Smooth muscle cell (in vitro differentiated cells): ENCODE measurements around the gene PACS1. TPM values are rescaled to one million over a fixed set of nuclear protein-coding genes. Genes with fewer than 3 reads are reported as not detected.

Experiments used
- DNase-seq: peaks from one replicate; lab custom pipeline; 2025; ENCODE audit not compliant: unreplicated experiment; lab: John Stamatoyannopoulos, UW
- H2AFZ ChIP-seq: fragments of 200-600 bp; sonication (generic); 2 replicates; pipeline ENCODE4 v1.6.0; 2016; ENCODE audit warnings: antibody characterized with exemption, low read depth, mild to moderate bottlenecking
- H3F3A ChIP-seq: fragments of 200-600 bp; sonication (generic); 2 replicates; pipeline ENCODE4 v1.6.0; 2017; ENCODE audit warnings: antibody characterized with exemption, low read depth
- H3K27ac ChIP-seq: fragments of 200-600 bp; sonication (generic); 2 replicates; pipeline ENCODE4 v1.5.1; 2016; ENCODE audit warnings: low read depth, mild to moderate bottlenecking
- H3K27me3 ChIP-seq: fragments of 200-600 bp; sonication (generic); 2 replicates; pipeline ENCODE4 v1.6.1; 2016; ENCODE audit warnings: low read depth, mild to moderate bottlenecking
- H3K36me3 ChIP-seq: fragments of 200-600 bp; sonication (generic); 2 replicates; pipeline ENCODE4 v1.5.1; 2016; ENCODE audit warnings: low read depth
- H3K4me1 ChIP-seq: fragments of 200-600 bp; sonication (generic); 2 replicates; pipeline ENCODE4 v1.5.1; 2016; ENCODE audit warnings: low read depth
- H3K4me2 ChIP-seq: fragments of 200-600 bp; sonication (generic); 2 replicates; pipeline ENCODE4 v1.6.0; 2016; ENCODE audit warnings: mild to moderate bottlenecking
- H3K4me3 ChIP-seq: fragments of 200-600 bp; sonication (generic); 2 replicates; pipeline ENCODE4 v1.5.1; 2016; ENCODE audit warnings: mild to moderate bottlenecking
- H3K79me2 ChIP-seq: fragments of 200-600 bp; sonication (generic); 2 replicates; pipeline ENCODE4 v1.6.0; 2016; ENCODE audit warnings: low read depth, mild to moderate bottlenecking
- H3K9ac ChIP-seq: fragments of 200-600 bp; sonication (generic); 2 replicates; pipeline ENCODE4 v1.6.0; 2016; ENCODE audit warnings: low read depth
- H3K9me3 ChIP-seq: fragments of 200-600 bp; sonication (generic); replicated peaks from 2 replicates; pipeline ENCODE4 v1.5.1; 2016; ENCODE audit warnings: low read depth
- H4K20me1 ChIP-seq: fragments of 200-600 bp; sonication (generic); 2 replicates; pipeline ENCODE4 v1.6.0; 2016; ENCODE audit warnings: low read depth
- WGBS: methylation state at CpG from one replicate; pipeline ENCODE4 v1.1.7; 2016; ENCODE audit warnings: low lambda C conversion rate; 5-methylcytosine and 5-hydroxymethylcytosine counted together
- polyA plus RNA-seq: library from polyadenylated mRNA; unstranded; fragments of >200 nt; fragmentation: Nextera tagmentation; extraction: Ambion mirVana; gene quantifications from 2 replicates; pipeline ENCODE4 v1.2.1, GENCODE V29; 2016
- total RNA-seq: library from RNA; depleted of rRNA; stranded (reverse); fragments of >200 nt; gene quantifications from 2 replicates; pipeline ENCODE4 v1.2.3, GENCODE V29; 2014
- TF ChIP-seq, protein P1 (sequence below): fragments of 200-600 bp; sonication (generic); IDR thresholded peaks from 2 replicates; pipeline ENCODE4 v1.5.1; 2017; ENCODE audit warnings: borderline replicate concordance, mild to moderate bottlenecking, antibody characterized with exemption; ENCODE audit not compliant: insufficient read depth, poor library complexity, severe bottlenecking

PACS1 gene
- total and polyA plus RNA-seq, 2 experiments from 2014 or later: 87.6 to 140 TPM

- H3K27ac ChIP-seq: no peak overlapping the region
- H3K27me3 ChIP-seq: no peaks in the 10 kb centered on the region
- H3K4me2 ChIP-seq: no peak overlapping the region
- peaks cover 8% of the 10 kb centered on the region for H3K4me1 ChIP-seq
- peaks cover 60% of the 10 kb centered on the region for H3K79me2 ChIP-seq
- no peak overlapping the region for H3K4me3 ChIP-seq
- 71% methylated on average over 5 of the region's 5 CpGs for WGBS
- H2AFZ ChIP-seq: no peak overlapping the region
- H3K36me3 ChIP-seq: no peaks in the 10 kb centered on the region
- H4K20me1 ChIP-seq: peaks cover 90% of the 10 kb centered on the region
- H3F3A ChIP-seq: peaks cover 22% of the 10 kb centered on the region
- H3K9ac ChIP-seq: no peak overlapping the region
- TF ChIP-seq, protein P1, sequence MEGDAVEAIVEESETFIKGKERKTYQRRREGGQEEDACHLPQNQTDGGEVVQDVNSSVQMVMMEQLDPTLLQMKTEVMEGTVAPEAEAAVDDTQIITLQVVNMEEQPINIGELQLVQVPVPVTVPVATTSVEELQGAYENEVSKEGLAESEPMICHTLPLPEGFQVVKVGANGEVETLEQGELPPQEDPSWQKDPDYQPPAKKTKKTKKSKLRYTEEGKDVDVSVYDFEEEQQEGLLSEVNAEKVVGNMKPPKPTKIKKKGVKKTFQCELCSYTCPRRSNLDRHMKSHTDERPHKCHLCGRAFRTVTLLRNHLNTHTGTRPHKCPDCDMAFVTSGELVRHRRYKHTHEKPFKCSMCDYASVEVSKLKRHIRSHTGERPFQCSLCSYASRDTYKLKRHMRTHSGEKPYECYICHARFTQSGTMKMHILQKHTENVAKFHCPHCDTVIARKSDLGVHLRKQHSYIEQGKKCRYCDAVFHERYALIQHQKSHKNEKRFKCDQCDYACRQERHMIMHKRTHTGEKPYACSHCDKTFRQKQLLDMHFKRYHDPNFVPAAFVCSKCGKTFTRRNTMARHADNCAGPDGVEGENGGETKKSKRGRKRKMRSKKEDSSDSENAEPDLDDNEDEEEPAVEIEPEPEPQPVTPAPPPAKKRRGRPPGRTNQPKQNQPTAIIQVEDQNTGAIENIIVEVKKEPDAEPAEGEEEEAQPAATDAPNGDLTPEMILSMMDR: no peak
- no peaks in the 10 kb centered on the region for H3K9me3 ChIP-seq
- no peak for DNase-seq
Observed at GRCh38 chr11:66158156-66158555, 88.1 kb downstream of the PACS1 start.

DNA sequence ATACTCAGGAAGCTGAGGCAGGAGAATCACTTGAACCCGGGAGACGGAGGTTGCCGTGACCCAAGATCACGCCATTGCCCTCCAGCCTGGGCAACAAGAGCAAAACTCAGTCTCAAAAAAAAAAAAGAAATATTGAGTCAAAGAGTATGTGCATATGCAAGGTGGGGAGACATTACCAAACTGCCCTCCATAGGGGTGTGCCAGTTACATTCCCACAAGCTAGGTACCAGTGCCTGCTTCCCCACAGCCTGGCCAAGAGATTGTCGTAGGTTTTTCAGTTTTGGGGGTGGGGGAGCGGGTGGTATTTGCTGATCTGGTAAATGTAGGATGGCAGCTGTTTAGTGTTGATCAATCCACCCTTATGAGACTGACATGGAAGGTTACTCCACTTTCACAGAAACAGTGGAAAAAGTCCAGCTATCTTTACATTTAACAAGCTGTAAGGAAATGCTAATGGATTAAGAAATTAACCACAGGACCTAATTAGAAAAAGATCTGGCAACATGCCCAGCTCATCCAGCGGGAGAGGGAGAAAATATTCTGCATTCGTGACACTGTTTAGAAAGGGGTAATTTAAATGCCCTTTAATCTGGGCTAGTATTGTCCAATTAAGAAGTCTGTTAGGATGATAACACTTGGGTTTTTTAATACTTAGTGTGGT, 89.4 kb downstream of the PACS1 start:
- peaks cover 52% of the 10 kb centered on the region for H3K79me2 ChIP-seq
- no peak for DNase-seq
- H2AFZ ChIP-seq: no peak overlapping the region
- no peak overlapping the region for H3K9ac ChIP-seq
- H3K4me1 ChIP-seq: peaks cover 8% of the 10 kb centered on the region
- peaks cover 90% of the 10 kb centered on the region for H4K20me1 ChIP-seq
- H3K9me3 ChIP-seq: no peaks in the 10 kb centered on the region
- peaks cover 22% of the 10 kb centered on the region for H3F3A ChIP-seq
- H3K27me3 ChIP-seq: no peaks in the 10 kb centered on the region
- no peak overlapping the region for H3K4me3 ChIP-seq
- 61% methylated on average over 8 of the region's 8 CpGs for WGBS
- peak overlapping the region; percentile 71 for H3K4me2 ChIP-seq
- H3K36me3 ChIP-seq: no peaks in the 10 kb centered on the region
- H3K27ac ChIP-seq: no peak overlapping the region
- TF ChIP-seq, protein P1: no peak

- no peak overlapping the region for H3K4me3 ChIP-seq
- no peaks in the 10 kb centered on the region for H3K36me3 ChIP-seq
- H3K9me3 ChIP-seq: no peaks in the 10 kb centered on the region
- peaks cover 97% of the 10 kb centered on the region for H4K20me1 ChIP-seq
- DNase-seq: no peak
- H2AFZ ChIP-seq: no peak overlapping the region
- H3K9ac ChIP-seq: no peak overlapping the region
- no peak overlapping the region for H3K4me2 ChIP-seq
- 96% methylated on average over 5 of the region's 5 CpGs for WGBS
- peaks cover 20% of the 10 kb centered on the region for H3F3A ChIP-seq
- H3K4me1 ChIP-seq: peaks cover 8% of the 10 kb centered on the region
- TF ChIP-seq, protein P1: no peak
- H3K27ac ChIP-seq: no peak overlapping the region
- H3K79me2 ChIP-seq: peaks cover 58% of the 10 kb centered on the region
- H3K27me3 ChIP-seq: no peaks in the 10 kb centered on the region
Observed at GRCh38 chr11:66160709-66161108, 90.6 kb downstream of the PACS1 start.

DNA sequence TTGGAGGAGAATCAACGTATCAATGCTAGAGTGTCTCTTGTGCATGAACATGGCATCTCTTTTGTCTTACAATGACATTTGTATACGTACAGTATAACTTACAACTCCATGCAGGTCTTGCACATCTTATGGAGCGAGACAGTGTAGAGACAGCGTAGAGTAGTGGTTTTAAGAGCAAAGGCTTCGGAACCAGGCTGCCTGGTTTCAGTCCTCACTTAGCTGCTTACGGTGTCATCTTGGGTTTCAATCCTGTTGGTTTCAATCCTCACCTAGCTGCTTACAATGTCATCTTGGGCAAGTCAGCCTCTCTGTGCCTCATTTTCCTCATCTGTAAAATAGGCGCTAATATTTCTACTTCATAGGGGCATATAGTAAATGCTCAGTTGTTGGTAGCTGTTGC, 98.2 kb downstream of the PACS1 start:
- WGBS: 98% methylated on average over 7 of the region's 7 CpGs
- Histone ChIP-seq H4K20me1 (peaks cover 98% of the 10 kb centered on the region), H2AFZ (no peak overlapping the region), H3K4me1 (no peaks in the 10 kb centered on the region), H3F3A (peaks cover 5% of the 10 kb centered on the region), H3K4me3 (no peak overlapping the region), H3K27ac (no peak overlapping the region), H3K27me3 (no peaks in the 10 kb centered on the region), H3K4me2 (no peak overlapping the region), H3K36me3 (no peaks in the 10 kb centered on the region), H3K9me3 (no peaks in the 10 kb centered on the region), H3K79me2 (peaks cover 76% of the 10 kb centered on the region), H3K9ac (no peak overlapping the region)
- DNase-seq: no peak
- TF ChIP-seq, protein P1: no peak
